ENCODE results near the gene ANG.
"Not testable (repeated sequence)": the region's sequence is repeated elsewhere in the genome, so short reads cannot be mapped to it uniquely, and the experiment has no call there.

Gene ANG

GRCh38 chr14:20688167-20688839 is at the start of gene ANG:
ANG (plus strand) TSS chr14:20688764; CDS start chr14:20693565, 4,801 bp downstream.
- no peak for FAIRE-seq
- DNase-seq (ENCODE audit: low spot score): no peak

- no peak for DNase-seq (ENCODE audit: low spot score)
- FAIRE-seq: no peak
These were observed 47.0 kb upstream of the ANG start, which contains the start of gene OR6S1 for GRCh38 chr14:20641591-20641990. OR6S1 (minus strand) TSS chr14:20641691; CDS start chr14:20641691, 0 bp downstream.

- no peak for DNase-seq (ENCODE audit: low spot score)
- no peak for FAIRE-seq
These were observed 46.4 kb upstream of the ANG start for GRCh38 chr14:20642182-20642581.

GRCh38 chr14:20642755-20643154 is 45.8 kb upstream of the ANG start:
- not testable (repeated sequence) for FAIRE-seq; DNase-seq (ENCODE audit: low spot score)

GRCh38 chr14:20644520-20644919 is 44.0 kb upstream of the ANG start:
- DNase-seq (ENCODE audit: low spot score): no peak
- FAIRE-seq: no peak

- no peak for DNase-seq (ENCODE audit: low spot score)
- no peak for FAIRE-seq
These were observed 43.1 kb upstream of the ANG start for GRCh38 chr14:20645481-20645880.

- FAIRE-seq: no peak
- DNase-seq (ENCODE audit: low spot score): peak; percentile 40
These were observed 35.3 kb upstream of the ANG start for GRCh38 chr14:20652996-20653975.

GRCh38 chr14:20655851-20656250 is 32.7 kb upstream of the ANG start:
- DNase-seq (ENCODE audit: low spot score): no peak
- FAIRE-seq: no peak

GRCh38 chr14:20656274-20656673 is 32.3 kb upstream of the ANG start:
- no peak for FAIRE-seq

GRCh38 chr14:20657216-20658211 is 31.1 kb upstream of the ANG start:
- FAIRE-seq: no peak
- DNase-seq (ENCODE audit: low spot score): peak; percentile 10

More at GRCh38 chr14:20656274-20656673, 32.3 kb upstream of the ANG start:
- no peak for DNase-seq (ENCODE audit: low spot score)

GRCh38 chr14:20658246-20658645 is 30.3 kb upstream of the ANG start:
- DNase-seq (ENCODE audit: low spot score): no peak
- FAIRE-seq: no peak

GRCh38 chr14:20659336-20659735 is 29.2 kb upstream of the ANG start:
- FAIRE-seq (no peak), DNase-seq (ENCODE audit: low spot score) (no peak)

GRCh38 chr14:20659813-20660395 is 28.7 kb upstream of the ANG start:
- DNase-seq (ENCODE audit: low spot score) (no peak), FAIRE-seq (no peak)

- DNase-seq (ENCODE audit: low spot score): no peak
- FAIRE-seq: no peak
These were observed 27.4 kb upstream of the ANG start for GRCh38 chr14:20661197-20661596.

GRCh38 chr14:20662968-20663732 is 25.4 kb upstream of the ANG start:
- FAIRE-seq: no peak

GRCh38 chr14:20666400-20666961 is 22.1 kb upstream of the ANG start:
- DNase-seq (ENCODE audit: low spot score); FAIRE-seq: not testable (repeated sequence)

More at GRCh38 chr14:20662968-20663732, 25.4 kb upstream of the ANG start:
- DNase-seq (ENCODE audit: low spot score): peak; percentile 69

GRCh38 chr14:20667957-20668356 is 20.6 kb upstream of the ANG start:
- FAIRE-seq (no peak), DNase-seq (ENCODE audit: low spot score) (no peak)

GRCh38 chr14:20668969-20669368 is 19.6 kb upstream of the ANG start:
- FAIRE-seq (no peak), DNase-seq (ENCODE audit: low spot score) (no peak)

- no peak for FAIRE-seq
These were observed 16.8 kb upstream of the ANG start for GRCh38 chr14:20671597-20672283.

More at GRCh38 chr14:20671597-20672283, 16.8 kb upstream of the ANG start:
- DNase-seq (ENCODE audit: low spot score): no peak

All from RCC 7860 (cell line).